ENCODE measurements around the gene LRRC73. TPM values are rescaled to one million over a fixed set of nuclear protein-coding genes. Genes with fewer than 3 reads are reported as not detected.

The LRRC73 gene
- total RNA-seq, 2 donors from 2014 or later = 0.61 to 0.95 TPM

DNA sequence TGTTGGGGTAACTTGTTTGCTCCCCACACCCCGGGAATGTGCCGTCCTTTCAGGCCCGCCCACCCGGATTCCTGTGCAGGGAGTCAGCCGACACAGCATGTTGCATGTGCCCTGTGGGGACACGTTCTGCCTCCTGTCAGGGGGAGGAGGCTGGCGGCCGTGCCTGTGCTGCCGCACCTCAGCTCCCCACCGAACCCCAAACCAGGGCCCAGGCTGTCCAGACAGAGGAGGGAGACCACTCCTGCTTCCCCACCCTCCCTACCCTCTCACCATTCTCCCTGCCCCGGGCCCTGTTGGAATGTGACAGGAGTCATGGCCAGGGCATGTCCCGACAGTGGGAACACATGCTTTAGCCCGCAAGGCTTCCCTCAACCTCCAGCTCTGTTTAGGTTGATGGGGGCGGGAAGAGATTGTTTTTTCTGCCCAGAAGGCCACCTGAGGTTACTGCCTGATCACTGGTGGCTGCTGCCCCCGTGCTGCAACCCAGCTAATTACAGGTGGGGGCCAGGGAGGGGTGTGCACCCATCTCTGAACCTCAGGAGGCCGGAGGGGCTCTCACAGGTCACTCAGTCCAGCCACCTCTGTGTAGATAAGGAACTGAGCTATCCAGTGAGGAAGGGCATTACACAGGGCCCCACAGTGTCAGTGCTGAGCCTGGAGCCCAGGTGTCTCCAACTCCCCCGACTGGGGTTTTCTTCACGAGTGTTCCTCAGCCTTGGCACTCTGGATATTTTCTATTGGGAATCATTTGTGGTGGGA is 13.6 kb downstream of the LRRC73 start:
- intact Hi-C loops (cut with DNase I, micrococcal nuclease) = loop anchor here in 1 of 2 donors (5.0 kb wide), 1 partner anchor 44 kb away; no protein-coding TSS in a partner anchor
- ATAC-seq (peak; percentile 23), DNase-seq (no peak)

DNA sequence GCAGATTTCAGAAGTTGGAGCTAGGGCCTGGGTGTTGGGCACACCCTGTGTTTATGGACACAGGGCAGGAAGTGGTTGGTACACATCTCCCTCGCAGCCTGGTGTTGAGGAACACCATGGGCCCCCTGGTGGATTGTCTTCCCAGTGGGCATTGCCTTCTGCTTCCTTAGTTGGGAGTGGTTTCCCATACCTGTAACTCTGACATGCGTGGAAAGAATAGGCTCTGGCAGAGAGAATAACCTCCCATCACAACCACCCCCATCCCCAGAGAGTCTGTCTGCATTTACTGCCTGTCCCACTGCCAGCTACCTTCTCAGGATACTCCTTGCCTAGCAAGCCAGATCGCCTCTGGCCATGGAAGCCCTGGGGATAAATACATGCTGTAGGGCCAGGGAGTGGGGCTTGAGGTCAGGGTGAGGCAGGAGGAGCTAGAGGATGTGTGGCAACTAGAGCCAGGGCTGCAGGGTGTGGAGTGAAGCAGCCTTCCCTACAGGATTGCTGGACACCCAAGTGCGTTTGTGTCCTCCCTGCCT is 14.7 kb downstream of the LRRC73 start:
- DNase-seq (no peak), ATAC-seq (peak; percentile 88)

DNA sequence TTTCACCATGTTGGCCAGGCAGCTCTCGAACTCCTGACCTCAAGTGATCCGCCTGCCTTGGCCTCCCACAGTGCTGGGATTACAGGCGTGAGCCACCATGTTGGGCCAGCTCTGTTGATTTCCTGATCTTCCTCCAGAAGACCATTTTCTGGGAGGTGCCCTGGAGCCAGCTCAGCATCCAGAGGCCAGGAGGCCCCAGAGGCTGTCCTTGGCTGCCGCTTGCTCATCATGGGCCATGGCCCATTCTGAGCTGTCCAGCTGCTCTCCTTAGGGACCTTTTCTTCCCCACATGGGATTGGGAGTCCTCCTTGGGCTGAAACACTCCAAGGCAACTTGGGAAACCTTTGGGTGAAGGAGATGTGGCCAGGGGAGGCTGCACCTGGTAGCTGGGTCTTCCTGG is 15.4 kb downstream of the LRRC73 start:
- no peak for DNase-seq
- intact Hi-C loops (cut with DNase I, micrococcal nuclease) = loop anchor here in 1 of 2 donors (5.0 kb wide), 1 partner anchor 42 kb away; no protein-coding TSS in a partner anchor
- ATAC-seq = no peak

More for the DNA sequence above, 14.7 kb downstream of the LRRC73 start:
- intact Hi-C loops (cut with DNase I, micrococcal nuclease) = loop anchor here in 1 of 2 donors (5.0 kb wide), 1 partner anchor 43 kb away; no protein-coding TSS in a partner anchor

DNA sequence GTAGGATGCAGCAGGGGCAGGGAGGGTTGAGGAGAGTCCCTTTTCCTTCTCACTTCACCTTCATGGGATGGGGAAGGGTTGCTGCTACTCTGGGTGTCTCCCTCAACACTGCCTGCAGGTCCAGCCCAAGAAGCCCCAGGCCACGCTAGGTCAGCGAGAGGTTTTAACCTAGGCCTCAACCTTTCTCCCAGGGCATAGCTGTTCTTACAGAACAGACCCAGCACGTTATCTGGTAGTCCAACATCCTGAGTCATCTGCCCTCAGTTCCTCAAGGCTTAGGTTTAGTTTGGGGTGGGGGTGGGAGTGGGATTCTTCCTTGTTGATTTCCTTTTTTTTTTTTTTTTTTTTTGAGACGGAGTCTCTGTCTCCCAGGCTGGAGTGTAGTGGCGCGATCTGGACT is 15.8 kb downstream of the LRRC73 start:
- DNase-seq (no peak), ATAC-seq (no peak)
- intact Hi-C loops (cut with DNase I, micrococcal nuclease) = no loop called here

DNA sequence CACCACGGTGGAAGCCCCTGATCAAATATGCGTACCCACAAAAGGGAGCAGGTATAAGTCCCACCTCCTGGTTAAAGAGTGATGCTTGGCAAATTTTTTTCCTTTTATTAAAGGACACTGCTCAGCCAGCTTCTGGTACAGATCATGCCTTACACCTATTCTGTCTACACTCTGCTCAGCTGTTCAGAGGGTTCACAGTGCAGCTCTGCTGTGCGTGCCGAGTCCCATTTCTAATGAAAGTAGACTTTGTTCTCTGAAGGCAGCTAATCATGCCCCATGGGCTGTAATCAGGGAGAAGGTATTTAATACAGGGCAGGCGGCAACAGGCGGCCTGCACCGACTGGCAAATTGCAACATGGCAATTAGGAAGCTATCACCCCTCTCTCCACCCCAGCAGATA is 16.3 kb downstream of the LRRC73 start:
- no peak for DNase-seq
- ATAC-seq = no peak
- intact Hi-C loops (cut with DNase I, micrococcal nuclease) = no loop called here

DNA sequence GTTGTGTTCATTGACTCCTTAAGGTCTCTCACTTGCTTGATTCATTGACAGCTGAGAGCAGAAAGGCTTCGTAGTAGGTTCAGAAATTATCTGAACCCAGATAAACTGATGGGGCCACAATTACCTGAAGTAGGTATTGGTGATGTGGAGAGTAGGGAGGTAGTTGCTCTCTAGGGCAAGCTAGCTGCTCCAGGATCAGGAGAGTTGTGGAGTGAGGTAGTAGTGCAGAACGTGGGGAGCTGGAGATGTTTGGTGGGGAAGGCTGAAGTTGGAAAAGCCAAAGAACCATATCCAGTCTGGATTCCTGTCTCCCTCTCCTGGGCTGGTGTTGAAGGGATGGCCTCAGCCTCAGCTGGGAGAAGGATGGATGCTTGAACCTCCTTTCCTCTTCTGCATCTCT is 16.9 kb downstream of the LRRC73 start:
- DNase-seq = no peak
- intact Hi-C loops (cut with DNase I, micrococcal nuclease) = no loop called here
- ATAC-seq = no peak

DNA sequence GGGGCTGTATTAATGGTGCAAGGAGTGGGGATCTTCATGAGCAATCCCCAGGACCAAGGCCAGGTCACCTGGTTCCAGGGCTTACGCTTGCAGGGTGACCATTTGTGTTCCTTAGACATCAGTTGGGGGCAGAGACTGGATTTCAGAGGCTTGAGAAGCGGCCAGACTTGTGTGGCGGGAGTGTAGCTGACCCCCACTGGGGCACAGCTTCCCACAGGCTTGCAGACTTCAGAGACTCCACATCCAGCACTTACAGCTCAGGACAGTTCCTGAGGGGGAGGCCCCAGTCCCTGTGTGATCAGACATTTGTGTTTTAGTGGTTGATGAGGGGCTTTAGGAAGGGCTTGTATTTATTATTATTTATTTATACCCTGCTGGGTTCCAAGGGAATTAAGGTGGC is 17.5 kb downstream of the LRRC73 start:
- intact Hi-C loops (cut with DNase I, micrococcal nuclease) = no loop called here
- ATAC-seq = no peak
- DNase-seq = no peak

DNA sequence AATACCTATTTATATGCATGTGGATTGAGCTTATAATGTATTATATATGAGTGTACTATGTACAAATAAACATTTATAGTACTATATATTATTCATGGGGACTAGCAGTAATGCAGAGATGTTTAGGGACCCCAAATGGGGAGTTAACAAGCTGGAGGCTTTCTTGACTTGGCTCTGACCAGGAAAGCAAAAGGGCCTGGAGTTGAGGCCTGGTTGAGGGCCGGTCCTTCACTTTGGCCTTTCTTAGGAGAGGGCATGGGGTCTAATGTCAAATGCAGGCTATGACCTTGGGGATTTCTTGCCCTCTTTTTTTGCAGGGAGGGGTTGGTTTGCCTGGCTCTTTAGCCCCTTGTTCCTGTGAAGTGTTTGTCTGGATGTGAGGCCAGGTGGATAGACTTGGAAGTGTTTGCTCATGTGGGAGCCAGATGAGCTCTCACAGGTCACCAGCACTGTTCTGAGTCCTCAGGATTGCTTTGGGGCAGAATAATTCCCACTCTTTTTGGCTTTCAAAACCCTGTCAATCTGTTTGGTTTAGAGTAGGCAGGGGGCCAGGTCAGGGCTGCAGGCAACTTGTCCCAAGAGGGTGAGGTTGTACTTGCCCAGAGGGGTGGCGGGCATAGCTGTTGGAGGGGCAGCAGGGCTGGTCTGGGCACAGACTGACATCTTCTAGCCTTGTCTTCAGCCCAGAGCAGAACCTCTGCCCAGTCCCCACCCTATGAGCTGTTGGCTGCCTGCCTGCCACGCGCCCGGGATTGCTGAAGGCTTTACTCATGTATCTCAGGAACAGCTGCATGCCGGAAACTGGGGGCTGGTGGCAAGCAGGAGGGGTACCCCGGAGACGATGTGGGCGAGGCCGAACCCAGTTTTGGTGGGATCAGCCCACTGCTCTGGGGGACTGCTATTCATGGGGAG is 18.1 kb downstream of the LRRC73 start:
- DNase-seq (peak in 1 of 2 donors; percentile 70), ATAC-seq (peak; percentile 70)
- intact Hi-C loops (cut with DNase I, micrococcal nuclease) = no loop called here

DNA sequence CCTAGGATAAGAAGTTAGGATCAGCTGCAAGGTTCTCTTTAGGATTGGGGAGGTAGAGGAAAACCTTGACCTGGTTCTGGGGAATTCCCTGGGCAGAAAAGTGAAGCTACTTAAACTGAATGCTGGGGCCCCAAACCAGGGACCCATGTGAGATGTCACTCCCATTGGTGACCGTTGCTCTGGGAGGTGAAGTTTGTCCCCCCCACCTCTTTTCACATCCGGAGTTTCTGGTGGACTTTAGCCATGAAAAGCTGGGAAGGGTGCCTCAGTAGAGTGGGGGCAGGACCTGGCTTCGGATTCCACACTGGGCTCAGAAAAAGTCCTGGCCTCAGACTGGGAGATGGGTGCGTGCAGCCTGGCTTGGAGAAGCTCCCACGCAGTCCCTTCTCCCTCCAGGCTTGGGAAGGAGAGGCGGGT is 19.6 kb downstream of the LRRC73 start:
- intact Hi-C loops (cut with DNase I, micrococcal nuclease) = no loop called here
- ATAC-seq = no peak
- no peak for DNase-seq

DNA sequence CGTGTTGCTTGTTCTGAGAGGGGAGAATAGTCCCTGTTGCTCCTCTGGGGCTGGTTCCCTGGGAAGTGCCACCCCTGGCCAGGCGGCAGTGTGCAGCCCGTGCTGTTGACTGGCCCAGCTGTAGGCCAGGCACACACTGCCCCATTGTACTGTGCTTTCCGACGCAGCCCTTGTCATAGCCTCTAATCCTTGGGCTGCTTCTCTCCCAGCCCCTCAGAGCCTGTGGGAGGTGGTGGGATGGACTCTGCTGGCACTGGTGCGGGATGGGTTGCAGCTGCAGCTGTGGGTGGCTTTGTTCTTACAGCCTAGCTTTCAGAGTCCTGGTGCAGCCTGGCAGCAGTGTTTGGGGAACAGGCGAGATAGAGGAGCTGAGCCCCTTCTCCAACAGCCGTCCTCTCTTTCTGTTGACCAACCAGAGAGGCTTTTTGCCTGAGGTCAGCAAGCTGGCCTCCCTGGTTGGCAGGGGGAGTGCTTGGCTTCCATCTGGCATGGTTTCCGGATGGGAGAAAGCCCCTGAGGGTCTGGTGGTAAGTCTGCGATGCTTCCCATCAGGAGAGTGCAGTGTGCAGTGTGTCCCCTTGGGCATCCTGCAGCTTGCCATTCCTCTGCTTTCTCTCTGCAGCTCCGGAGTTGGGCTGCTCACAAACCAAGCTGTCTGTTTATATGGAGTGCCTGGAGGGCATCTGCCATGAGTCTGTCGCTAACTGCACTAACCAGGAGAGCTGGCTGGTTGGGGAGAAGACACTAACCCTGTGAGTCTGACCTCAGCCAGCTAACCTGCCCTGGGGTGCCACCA is 20.7 kb downstream of the LRRC73 start:
- DNase-seq (no peak), ATAC-seq (no peak)
- intact Hi-C loops (cut with DNase I, micrococcal nuclease) = no loop called here

DNA sequence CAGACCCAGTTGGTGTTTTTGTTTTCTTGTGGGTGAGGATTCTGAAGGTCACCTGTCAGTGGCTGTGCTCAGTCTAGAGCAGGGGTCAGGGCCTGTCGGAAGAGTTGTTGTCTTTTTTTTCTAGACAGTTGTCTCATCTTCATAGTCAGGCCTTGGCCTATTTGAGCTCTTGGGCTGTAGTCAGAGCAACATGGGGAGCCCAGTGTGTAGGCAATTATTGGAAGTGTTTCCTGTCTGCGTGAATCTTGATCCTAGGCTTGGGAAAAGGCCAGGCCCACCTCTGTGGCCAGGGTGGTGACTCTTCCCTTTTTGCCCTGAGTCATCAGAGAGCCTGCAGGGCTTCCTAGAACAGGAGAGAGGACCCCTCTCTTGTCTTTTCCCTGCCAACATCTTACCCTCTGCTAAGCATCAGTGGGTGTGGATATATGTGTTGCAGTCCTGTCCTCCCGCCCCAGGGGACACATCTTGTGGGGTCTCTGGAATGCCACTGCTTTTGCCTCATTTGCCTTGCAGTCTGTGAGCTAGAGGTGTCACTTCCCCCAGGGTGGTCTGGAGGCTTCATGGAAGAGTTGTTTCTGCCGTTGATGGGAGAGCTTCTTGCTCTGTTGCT is 21.4 kb downstream of the LRRC73 start:
- intact Hi-C loops (cut with DNase I, micrococcal nuclease) = no loop called here
- ATAC-seq = no peak

DNA sequence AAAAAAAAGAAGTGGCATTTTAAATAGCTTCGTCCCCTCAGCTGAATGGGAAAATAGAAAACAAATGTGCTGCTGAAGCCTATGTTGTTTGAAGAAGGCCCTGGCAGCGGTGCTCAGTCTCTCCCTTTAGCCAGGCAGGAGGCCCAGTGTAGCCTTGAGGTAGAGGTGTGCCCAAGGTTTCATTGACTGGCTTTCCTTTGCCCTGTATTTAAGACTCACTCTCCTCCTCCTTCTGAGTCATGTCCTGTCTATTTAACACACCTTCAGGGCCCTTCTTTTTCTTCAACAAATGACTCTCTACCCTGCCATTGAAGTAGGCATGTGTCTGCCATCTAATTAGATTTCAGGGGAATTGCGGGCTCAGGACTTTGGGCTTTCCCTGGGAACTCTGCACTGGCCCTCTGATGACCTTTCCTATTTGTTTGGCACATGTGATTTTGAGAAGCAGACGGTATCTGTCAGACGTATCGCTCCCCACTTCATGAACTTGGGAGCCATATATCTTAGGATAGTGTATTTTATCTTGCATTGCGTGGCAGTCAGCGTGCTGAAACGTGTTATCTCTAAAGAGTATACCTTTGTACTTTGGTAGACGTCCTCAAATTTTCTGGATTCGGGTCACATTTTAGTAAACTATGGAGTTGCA is 28.4 kb downstream of the LRRC73 start:
- ATAC-seq (no peak), DNase-seq (no peak)
- intact Hi-C loops (cut with DNase I, micrococcal nuclease) = no loop called here

More for the DNA sequence above, 21.4 kb downstream of the LRRC73 start:
- DNase-seq = no peak

DNA sequence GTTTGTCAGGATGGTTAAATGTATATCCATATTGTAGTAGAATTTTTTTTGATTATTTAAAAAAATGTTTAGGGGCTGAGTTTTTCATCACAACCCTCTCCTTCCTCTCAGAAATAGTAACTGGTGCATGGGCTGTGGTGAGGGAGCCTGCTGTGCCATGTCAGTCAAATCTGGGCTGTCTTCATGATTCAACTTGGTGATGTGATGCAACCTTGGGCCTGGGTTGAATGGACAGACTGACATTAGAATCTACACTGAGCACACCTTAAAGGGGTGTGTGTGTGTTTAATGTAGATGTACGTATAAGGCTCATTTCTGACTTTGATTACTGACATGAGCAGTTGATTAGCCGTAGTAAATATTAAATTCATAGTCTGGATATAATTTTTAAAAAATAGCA is 29.1 kb downstream of the LRRC73 start:
- intact Hi-C loops (cut with DNase I, micrococcal nuclease) = no loop called here
- ATAC-seq = no peak
- DNase-seq = no peak

DNA sequence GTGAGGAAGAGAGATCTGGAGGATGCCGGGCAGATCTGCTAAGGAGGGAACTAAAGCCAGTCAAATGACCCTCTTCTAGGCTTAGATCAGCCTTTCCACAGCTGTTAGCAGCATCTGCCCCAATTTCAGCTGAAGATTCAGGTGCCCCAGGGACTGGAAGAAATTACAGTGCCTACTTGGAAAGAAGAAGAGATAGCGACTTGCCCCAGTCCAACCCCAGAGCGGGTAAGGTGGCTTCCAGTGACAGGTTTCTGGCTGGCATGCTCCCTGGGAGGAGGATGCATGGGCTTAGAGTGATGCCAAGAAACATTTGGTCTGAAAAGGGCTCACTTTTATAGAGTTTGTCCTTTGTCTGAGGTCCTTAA is 32.2 kb downstream of the LRRC73 start:
- ATAC-seq (peak; percentile 9), DNase-seq (no peak)
- intact Hi-C loops (cut with DNase I, micrococcal nuclease) = no loop called here

DNA sequence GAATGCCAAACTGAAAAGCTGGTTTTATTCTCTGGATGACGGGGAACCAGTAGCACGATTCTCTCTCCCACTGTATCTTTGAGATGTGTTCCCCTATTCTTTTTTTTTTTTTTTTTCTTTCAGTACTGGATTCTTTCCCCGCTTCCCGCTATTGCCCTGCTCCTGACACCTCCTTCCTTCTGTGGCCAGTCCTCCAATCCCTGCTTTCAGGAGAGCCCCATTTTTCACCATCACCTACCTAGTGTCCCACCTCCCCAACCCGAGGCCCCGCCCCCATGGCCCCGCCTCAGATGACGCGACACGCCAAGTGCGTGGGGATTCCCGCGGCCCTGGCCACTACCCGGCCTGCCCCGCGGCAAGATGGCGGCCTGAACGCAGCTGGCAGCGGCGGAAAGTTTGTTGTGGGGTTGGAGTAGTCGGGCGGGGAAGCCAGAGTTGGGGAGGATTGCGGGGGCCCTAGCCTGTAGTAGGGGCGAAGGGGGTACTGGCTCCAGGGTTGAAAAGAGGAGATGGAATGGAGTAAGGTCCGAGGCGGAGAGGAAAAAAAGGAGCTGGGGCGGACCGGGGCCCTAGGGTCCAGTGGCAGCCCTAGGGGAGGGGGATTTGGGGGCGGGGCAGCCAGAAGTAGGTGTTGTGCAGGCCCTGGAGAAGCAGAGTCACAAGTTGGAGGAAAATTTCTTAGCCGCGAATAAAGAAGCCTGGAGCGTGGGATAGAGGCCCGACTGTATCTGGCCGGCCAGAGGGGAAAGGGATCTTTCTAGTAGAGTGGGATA is 32.7 kb downstream of the LRRC73 start, which contains the start of gene TJAP1:
TSS of gene TJAP1 (plus strand) at position 336 of the 773 bp plus-strand sequence. CDS start 21,432 bp downstream, outside the sequence.
- peak; percentile 100 for ATAC-seq
- intact Hi-C loops (cut with DNase I, micrococcal nuclease) = no loop called here
- DNase-seq = peak; percentile 90 to 96

DNA sequence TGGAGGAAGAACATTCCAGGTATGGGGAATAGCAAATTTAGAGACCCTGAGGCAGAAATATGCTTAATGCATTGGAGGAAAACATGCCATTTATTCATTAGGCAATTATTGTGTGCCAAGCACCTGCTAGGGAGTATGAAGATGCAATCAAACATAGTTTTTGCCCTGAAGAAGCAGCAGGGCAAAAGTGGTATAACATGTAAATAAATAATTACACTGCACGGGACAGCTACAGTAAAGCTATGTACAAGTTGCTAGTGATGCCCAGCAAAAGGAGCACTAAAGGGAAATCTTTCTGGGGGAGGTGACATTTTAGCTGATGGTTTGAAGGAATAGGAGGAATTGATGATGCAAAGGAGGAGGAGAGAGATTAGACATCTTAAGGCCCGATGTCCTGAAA is 33.4 kb downstream of the LRRC73 start:
- intact Hi-C loops (cut with DNase I, micrococcal nuclease) = no loop called here
- ATAC-seq = no peak
- no peak for DNase-seq

DNA sequence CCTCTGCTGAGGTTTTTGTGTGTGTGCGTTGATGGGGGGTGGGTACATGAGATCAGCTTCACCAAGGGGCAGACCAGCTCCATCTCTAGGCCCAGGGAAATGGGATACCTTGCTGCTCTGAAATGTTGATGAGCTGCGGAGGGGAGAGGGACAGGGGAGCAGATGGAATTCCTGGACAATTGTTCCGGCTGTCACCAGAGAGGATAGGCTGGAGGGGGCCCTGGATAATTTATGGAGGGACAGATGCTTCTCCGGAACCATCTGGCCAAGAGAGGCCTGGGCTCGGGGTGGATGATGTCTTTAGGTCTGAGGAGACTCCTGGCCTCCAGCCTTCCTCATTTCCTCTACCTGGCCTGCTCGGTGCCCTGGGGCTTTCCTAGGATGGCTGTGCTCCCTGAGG is 34.6 kb downstream of the LRRC73 start:
- intact Hi-C loops (cut with DNase I, micrococcal nuclease) = no loop called here
- DNase-seq = no peak
- ATAC-seq = no peak
